HG03520 (cell line): ENCODE measurements around the gene COASY.
A peak's percentile ranks its signal among the peaks of the same experiment; 100 is the strongest.

Experiments
- ATAC-seq: cut with Tn5 transposase; IDR thresholded peaks from one replicate; pipeline ENCODE4 v1.9.1; 2021; ENCODE audit warnings: mild to moderate bottlenecking, moderate library complexity; ENCODE audit not compliant: unreplicated experiment

COASY gene

GRCh38 chr17:42609814-42610801 lies 48.2 kb downstream of the COASY start:
- ATAC-seq = peak; percentile 4

GRCh38 chr17:42612013-42612412 lies 50.1 kb downstream of the COASY start:
- ATAC-seq = no peak

GRCh38 chr17:42613699-42614295 lies 51.8 kb downstream of the COASY start:
- no peak for ATAC-seq
